ENCODE measurements around the gene PPFIA1. TPM values are rescaled to one million over a fixed set of nuclear protein-coding genes. Genes with fewer than 3 reads are reported as not detected.

The PPFIA1 gene
- total and polyA plus RNA-seq, 4 donors: 27.5 to 85.0 (median 43.5) TPM

GRCh38 chr11:70314730-70315129 lies 44.2 kb downstream of the PPFIA1 start:
- DNase-seq (no peak), ATAC-seq (ENCODE audit: insufficient read depth, low FRiP score) (no peak)
- Histone ChIP-seq H3K36me3 (ENCODE audit: control insufficient read depth in 4 of 4, insufficient read depth in 4 of 4, low read length in 4 of 4) (peaks cover 0 to 9% (median 2%) of the 10 kb centered on the region in 4 donors), H3K4me1 (ENCODE audit: control insufficient read depth in 5 of 5, insufficient read depth in 5 of 5, low read length in 5 of 5) (peaks cover 0 to 7% (median 0%) of the 10 kb centered on the region in 5 donors), H3K27ac (ENCODE audit: low read depth in 1 of 2, low read length in 1 of 2) (no peak overlapping the region), H3K9ac (ENCODE audit: insufficient read depth in 1 of 2, low read length in 2 of 2) (no peak overlapping the region), H3K9me3 (ENCODE audit: control insufficient read depth in 4 of 4, insufficient read depth in 3 of 4, low read length in 3 of 4) (no peaks in the 10 kb centered on the region), H3K27me3 (ENCODE audit: control insufficient read depth in 3 of 3, insufficient read depth in 3 of 3, low read length in 2 of 3) (no peaks in the 10 kb centered on the region), H3K4me3 (no peak overlapping the region)
- TF ChIP-seq CTCF (IDR thresholded peaks at IDR 0.05; ENCODE audit: control extremely low read depth, extremely low read depth): no peak
- 39 to 75% methylated on average over 10 of the region's 10 CpGs for WGBS, 2 donors

GRCh38 chr11:70315716-70316115 lies 45.2 kb downstream of the PPFIA1 start:
- TF ChIP-seq CTCF (IDR thresholded peaks at IDR 0.05; ENCODE audit: control extremely low read depth, extremely low read depth): no peak
- Histone ChIP-seq H3K9ac (ENCODE audit: insufficient read depth in 1 of 2, low read length in 2 of 2) (no peak overlapping the region), H3K36me3 (ENCODE audit: control insufficient read depth in 4 of 4, insufficient read depth in 4 of 4, low read length in 4 of 4) (peaks cover 0 to 13% (median 6%) of the 10 kb centered on the region in 4 donors), H3K9me3 (ENCODE audit: control insufficient read depth in 4 of 4, insufficient read depth in 3 of 4, low read length in 3 of 4) (no peaks in the 10 kb centered on the region), H3K4me3 (no peak overlapping the region), H3K27ac (ENCODE audit: low read depth in 1 of 2, low read length in 1 of 2) (no peak overlapping the region), H3K27me3 (ENCODE audit: control insufficient read depth in 3 of 3, insufficient read depth in 3 of 3, low read length in 2 of 3) (no peaks in the 10 kb centered on the region), H3K4me1 (ENCODE audit: control insufficient read depth in 5 of 5, insufficient read depth in 5 of 5, low read length in 5 of 5) (peaks cover 0 to 10% (median 0%) of the 10 kb centered on the region in 5 donors)
- 24 to 77% methylated on average over 4 of the region's 4 CpGs for WGBS, 2 donors
- ATAC-seq (ENCODE audit: insufficient read depth, low FRiP score): no peak
- DNase-seq: no peak

- Histone ChIP-seq H3K4me1 (ENCODE audit: control insufficient read depth in 5 of 5, insufficient read depth in 5 of 5, low read length in 5 of 5) (peaks cover 0 to 8% (median 5%) of the 10 kb centered on the region in 5 donors), H3K36me3 (ENCODE audit: control insufficient read depth in 4 of 4, insufficient read depth in 4 of 4, low read length in 4 of 4) (peaks cover 0 to 13% (median 6%) of the 10 kb centered on the region in 4 donors), H3K27me3 (ENCODE audit: control insufficient read depth in 3 of 3, insufficient read depth in 3 of 3, low read length in 2 of 3) (no peaks in the 10 kb centered on the region), H3K27ac (ENCODE audit: low read depth in 1 of 2, low read length in 1 of 2) (peak overlapping the region in 1 of 2 donors; percentile 20), H3K9me3 (ENCODE audit: control insufficient read depth in 4 of 4, insufficient read depth in 3 of 4, low read length in 3 of 4) (no peaks in the 10 kb centered on the region), H3K9ac (ENCODE audit: insufficient read depth in 1 of 2, low read length in 2 of 2) (no peak overlapping the region), H3K4me3 (no peak overlapping the region)
- TF ChIP-seq CTCF (IDR thresholded peaks at IDR 0.05; ENCODE audit: control extremely low read depth, extremely low read depth): no peak
- ATAC-seq (ENCODE audit: insufficient read depth, low FRiP score) (no peak), DNase-seq (no peak)
- WGBS, 2 donors: 62 to 71% methylated on average over 14 of the region's 14 CpGs
Observed at GRCh38 chr11:70317581-70318305, 47.3 kb downstream of the PPFIA1 start.

Measured in lung (tissue), 12 donors.